HG03520 (cell line): ENCODE measurements around the gene DMPK.

Experiments
- ATAC-seq: cut with Tn5 transposase; IDR thresholded peaks from one replicate; pipeline ENCODE4 v1.9.1; 2021; ENCODE audit warnings: mild to moderate bottlenecking, moderate library complexity; ENCODE audit not compliant: unreplicated experiment

Gene DMPK

GRCh38 chr19:45770192-45771101 lies 11.8 kb downstream of the DMPK start:
- ATAC-seq = peak; percentile 40

GRCh38 chr19:45769821-45770191 lies 12.5 kb downstream of the DMPK start:
- ATAC-seq = no peak

GRCh38 chr19:45768984-45769782 lies 13.1 kb downstream of the DMPK start, which contains the start of gene SIX5:
Gene SIX5 (minus strand): TSS chr19:45769252. CDS start chr19:45768844, 408 bp downstream.
- ATAC-seq = peak; percentile 56

GRCh38 chr19:45768655-45768983 lies 13.7 kb downstream of the DMPK start:
- no peak for ATAC-seq

GRCh38 chr19:45767881-45768654 lies 14.2 kb downstream of the DMPK start:
- ATAC-seq = no peak

- no peak for ATAC-seq
Observed at GRCh38 chr19:45767410-45767880, 14.8 kb downstream of the DMPK start.

- no peak for ATAC-seq
Observed at GRCh38 chr19:45766869-45767346, 15.4 kb downstream of the DMPK start.

- ATAC-seq = no peak
Observed at GRCh38 chr19:45766296-45766868, 15.9 kb downstream of the DMPK start.

- ATAC-seq = no peak
Observed at GRCh38 chr19:45765702-45766295, 16.5 kb downstream of the DMPK start.

GRCh38 chr19:45764945-45765701 lies 17.2 kb downstream of the DMPK start:
- ATAC-seq = no peak

GRCh38 chr19:45764475-45764874 lies 17.8 kb downstream of the DMPK start:
- ATAC-seq = no peak

- ATAC-seq = no peak
Observed at GRCh38 chr19:45763691-45764294, 18.5 kb downstream of the DMPK start.

GRCh38 chr19:45762870-45763631 lies 19.2 kb downstream of the DMPK start:
- no peak for ATAC-seq

GRCh38 chr19:45761714-45762113 lies 20.6 kb downstream of the DMPK start:
- ATAC-seq = no peak

- no peak for ATAC-seq
Observed at GRCh38 chr19:45758921-45759320, 23.4 kb downstream of the DMPK start.

GRCh38 chr19:45757695-45758094 lies 24.6 kb downstream of the DMPK start:
- no peak for ATAC-seq

GRCh38 chr19:45754323-45754722 lies 28.0 kb downstream of the DMPK start:
- ATAC-seq = no peak

- no peak for ATAC-seq
Observed at GRCh38 chr19:45753548-45753947, 28.7 kb downstream of the DMPK start.
